Measurements from ENCODE around the gene CACNA2D3.
"Not testable (repeated sequence)": the region's sequence is repeated elsewhere in the genome, so short reads cannot be mapped to it uniquely, and the experiment has no call there.

Gene CACNA2D3

GRCh38 chr3:55042591-55042990 is 920.2 kb downstream of the CACNA2D3 start:
- no peak for DNase-seq

DNA sequence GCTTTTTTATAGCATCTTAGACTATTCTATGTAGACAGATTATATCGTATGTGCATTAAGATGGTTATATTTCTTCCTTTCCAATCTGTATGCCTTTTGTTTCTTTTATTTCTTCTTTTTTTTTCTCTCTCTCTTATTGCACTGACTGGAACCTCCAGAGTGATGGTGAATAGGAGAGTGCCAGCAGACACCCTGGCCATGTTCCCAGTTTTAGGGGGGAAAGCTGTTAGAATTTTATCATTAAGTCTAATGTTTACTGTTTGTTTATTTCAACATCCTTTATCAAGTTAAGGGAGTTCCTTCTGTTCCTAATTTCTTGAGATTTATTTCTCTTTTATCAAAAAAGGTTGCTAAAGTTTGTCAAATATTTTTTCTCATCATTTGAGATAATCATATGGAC is 922.1 kb downstream of the CACNA2D3 start:
- DNase-seq, result no peak

- DNase-seq, result no peak
Measured at GRCh38 chr3:55059027-55059629, 936.8 kb downstream of the CACNA2D3 start.

DNA sequence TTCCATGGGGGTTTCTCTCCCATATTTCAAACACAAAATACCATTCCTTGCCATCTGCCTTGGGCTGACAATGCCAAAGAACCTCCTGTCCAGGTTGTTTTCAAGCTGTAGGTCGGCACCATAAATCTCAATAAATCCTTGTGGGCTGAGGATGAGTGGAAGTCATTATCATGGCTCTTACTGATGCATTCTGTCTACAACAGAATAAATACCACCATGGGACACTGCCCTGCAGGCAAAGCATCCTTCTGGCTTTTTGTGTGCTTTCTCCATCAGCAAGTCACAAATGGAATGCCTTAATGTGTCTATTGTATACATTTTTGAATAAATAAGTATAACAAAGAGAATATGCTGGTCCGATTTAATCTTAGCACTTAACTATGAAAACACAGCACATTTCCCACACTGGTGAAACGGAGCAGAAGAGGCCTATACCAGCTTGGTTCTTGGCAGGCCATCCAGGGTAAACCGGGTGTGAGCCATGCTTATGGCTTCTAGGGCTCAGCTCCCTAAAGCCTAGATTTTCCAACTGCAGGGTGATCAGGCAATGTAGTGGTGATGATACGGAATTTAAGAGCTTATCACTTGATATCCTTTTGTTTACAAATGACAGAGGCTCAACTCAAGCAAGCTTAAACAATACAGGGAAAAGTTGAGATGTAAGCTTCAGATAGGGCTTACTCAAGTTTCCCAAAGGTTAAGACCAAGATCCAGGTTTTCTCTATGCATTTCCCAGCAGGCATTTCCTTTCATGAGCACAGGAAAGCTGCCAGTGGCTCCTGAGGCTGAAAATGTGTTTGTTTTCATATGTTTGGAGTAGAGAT is 938.8 kb downstream of the CACNA2D3 start:
- no peak for DNase-seq

DNA sequence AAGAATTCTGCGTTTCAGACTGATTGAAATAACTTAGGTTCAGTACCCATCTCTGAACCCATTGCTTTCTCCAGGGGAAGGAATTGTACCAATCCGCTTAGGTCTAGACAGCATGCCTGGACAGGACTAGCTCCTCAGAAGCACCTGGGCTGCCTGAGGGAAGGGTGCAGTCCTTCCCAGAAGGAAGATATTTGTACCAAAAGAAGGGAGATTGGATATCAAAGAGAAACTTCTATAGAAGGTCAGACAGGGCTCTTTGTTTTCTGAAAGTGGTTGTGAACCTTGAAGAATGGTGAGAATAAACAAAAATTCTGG is 939.3 kb downstream of the CACNA2D3 start:
- no peak for DNase-seq

DNA sequence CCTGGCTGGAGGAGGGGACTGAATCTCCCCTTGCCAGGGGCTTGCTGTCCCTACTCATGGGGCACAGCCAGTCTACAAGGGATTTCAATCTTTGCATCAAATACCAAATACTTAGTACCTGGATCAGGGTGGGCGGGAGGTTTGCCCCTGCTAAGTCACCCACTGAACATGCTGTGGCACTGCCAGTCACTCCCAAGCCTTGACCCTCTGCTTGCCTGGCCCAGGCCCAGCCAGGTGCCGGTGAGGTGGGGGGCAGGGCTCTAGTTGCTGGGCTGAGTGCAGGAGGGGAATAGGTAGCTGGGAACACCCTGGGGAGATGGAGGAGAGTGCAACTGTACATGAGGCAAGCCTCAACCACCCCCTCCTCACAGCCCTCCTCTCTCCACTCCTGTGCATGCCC is 941.8 kb downstream of the CACNA2D3 start:
- no peak for DNase-seq

DNA sequence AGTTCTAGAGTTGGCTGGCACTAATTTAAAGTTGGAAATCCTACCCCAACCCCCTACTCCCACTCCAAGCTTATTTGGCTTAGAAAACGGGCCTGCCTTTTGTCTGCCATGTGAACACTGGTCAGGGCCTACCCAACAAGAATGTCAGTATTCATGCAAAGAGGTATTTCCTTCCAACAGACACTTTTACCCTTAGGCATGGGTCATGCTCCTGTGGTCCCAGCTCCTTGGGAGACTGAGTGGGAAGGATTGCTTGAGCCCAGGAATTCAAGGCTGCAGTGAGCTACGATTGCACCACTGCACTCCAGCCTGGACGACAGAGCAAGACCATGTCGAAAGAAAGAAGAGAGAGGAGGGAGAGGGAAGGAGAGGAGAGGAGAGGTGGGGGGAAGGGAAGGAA is 943.0 kb downstream of the CACNA2D3 start:
- DNase-seq, result no peak

- DNase-seq, result no peak
Measured at GRCh38 chr3:55066551-55067047, 944.2 kb downstream of the CACNA2D3 start.

GRCh38 chr3:55069950-55070349 is 947.6 kb downstream of the CACNA2D3 start:
- no peak for DNase-seq

DNA sequence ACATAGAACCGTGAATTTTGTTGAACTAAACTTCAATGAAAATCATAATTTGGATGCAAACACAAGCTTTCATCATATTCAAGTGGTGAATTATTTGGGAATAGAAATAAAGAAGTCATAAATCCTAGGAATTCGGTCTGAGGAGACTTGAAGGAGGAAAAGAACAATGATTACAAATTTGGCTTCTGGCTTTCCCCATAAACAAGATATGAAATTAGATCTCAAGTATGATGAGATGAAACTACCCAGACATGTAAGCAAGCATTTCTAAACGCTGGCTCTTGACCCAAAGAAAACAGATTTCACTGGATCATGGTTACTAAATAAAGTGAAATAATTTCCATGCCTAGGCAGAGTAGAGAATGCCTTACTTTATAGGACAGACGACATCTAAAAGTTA is 952.4 kb downstream of the CACNA2D3 start:
- DNase-seq, result no peak

DNA sequence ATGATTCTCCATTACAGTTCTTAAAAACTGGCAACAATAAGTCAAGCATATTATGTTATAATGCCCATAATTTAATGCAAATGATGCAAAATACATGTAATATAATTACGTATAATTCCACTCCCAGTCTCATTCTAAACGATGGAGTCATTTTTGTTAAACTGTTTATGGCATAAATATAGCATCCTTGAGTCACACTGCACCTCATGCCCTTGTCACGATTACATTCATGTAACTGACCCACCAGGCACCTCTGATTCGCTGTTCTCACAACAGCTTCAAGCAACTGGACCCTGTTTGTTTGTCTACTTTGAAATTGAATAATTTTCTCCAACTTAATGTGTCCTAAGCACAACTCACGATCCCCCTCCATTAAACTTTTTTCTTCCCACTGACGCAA is 953.5 kb downstream of the CACNA2D3 start:
- DNase-seq, result no peak

GRCh38 chr3:55077726-55078125 is 955.4 kb downstream of the CACNA2D3 start:
- DNase-seq, result no peak

DNA sequence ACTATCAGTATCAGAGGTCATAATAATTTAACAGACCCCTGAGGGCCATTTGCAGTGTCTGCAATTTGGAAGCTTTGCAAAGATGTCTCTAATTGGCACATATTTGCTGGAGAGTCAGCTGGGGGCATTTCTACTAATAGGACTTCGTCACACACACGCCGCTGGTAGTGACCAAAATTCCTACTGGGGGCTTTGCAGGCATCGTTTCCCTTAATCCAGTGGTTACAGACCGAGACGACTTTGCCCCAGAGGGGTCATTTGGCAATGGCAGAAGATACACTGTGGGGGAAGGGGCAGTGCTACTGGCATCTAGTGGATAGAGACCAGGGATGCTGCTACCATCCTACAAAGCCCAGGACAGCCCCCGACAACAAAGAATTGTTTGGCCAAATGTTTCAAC is 956.5 kb downstream of the CACNA2D3 start:
- DNase-seq, result no peak

- DNase-seq, result no peak
Measured at GRCh38 chr3:55085231-55085630, 962.9 kb downstream of the CACNA2D3 start.

GRCh38 chr3:55089211-55089610 is 966.9 kb downstream of the CACNA2D3 start:
- DNase-seq, result no peak

DNA sequence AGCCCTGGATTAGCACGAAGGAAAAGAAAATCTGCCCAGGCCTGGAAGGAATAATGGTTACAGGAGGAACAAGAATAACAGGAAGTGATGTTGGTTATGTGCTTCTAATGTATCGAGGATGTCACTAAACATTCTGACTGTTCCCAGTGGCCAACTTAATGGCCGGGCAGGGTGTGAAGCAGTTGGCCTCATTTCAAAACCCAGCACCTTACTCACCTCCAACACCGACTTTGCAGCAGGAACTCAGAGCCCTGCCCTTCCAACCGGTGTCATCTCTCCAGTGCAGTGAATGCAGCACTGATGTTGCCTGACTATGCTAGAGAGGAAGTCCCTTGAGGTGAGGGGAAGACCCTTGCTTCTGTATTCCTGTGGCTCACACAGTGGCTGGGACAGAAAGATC is 967.9 kb downstream of the CACNA2D3 start:
- DNase-seq, result no peak

DNA sequence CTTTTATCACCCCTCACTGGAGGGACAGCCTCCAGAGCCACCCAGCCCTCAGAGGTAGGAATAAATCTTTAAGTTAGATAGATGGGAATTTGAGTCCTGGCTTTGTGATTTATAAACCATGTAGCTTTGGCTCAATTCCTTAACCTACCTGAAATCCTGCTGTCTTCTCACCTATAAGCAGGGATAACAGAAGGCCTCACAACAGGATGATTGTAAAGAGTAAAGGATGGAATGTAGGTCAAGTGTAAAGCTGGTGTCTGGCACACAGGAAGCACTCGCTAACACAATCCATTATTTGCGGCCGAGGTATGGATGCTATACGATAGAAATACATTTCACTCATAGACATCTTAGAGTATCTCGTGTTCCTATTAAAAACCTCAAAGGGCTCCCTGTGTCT is 968.4 kb downstream of the CACNA2D3 start:
- no peak for DNase-seq

DNA sequence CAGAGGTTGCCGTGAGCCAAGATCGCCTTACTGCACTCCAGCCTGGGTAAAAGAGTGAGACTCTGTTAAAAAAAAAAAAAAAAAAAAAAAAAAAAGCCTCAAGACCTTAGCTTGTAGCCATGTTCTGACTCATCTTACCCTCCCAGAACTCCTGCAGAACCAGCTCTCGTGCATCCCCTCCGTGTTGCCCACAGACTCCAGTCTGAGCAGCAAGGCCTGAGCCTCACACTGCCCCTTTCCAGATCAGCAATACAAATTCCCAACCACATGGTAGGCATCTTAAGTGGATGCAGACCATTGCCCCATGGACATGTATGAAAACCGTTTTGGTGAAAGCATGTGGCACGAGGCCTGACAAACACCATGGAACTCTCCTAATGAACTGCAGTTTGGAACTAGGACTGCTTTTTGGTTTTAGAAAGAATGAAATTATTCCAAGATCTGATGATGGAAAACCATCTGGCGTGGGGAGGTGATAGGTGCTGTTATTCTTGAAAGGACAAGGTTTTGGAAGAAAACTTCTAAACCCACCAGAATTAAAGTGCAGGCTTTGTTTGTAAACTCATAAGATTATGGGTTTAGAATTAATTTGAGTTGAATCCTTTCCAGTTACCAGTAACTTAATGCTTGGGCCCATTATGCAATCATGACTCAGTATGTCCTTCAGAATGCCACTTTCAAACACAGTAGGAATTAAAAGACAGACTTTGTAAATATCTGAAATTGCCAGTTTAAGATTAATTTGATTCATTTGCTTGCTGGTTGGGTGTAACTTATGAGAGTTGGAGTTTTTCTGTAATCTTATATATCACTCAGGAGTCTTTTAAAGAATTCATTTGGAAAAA is 969.3 kb downstream of the CACNA2D3 start:
- no peak for DNase-seq

- DNase-seq, result no peak
Measured at GRCh38 chr3:55094676-55095075, 972.3 kb downstream of the CACNA2D3 start.

DNA sequence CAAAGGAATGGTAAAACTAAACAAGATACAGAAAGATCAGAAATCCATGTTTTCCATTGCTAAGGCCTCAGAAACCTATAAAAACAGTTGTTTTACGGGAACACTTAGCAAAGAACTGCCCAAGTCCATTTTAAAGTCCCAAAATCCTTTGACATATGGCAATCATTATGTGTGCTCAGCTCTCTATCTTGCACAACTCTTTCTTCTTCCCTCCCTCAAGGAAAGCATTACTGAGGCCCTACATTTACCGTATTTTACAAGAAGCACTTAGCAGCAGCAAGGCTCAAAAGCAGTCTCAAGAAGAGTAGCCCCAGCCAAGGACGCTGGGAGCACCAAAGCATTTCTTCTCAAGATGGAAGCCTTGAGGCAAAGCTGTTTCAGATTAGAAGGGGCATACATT is 975.1 kb downstream of the CACNA2D3 start:
- DNase-seq, result no peak

- DNase-seq, result no peak
Measured at GRCh38 chr3:55105647-55106046, 983.3 kb downstream of the CACNA2D3 start.

DNA sequence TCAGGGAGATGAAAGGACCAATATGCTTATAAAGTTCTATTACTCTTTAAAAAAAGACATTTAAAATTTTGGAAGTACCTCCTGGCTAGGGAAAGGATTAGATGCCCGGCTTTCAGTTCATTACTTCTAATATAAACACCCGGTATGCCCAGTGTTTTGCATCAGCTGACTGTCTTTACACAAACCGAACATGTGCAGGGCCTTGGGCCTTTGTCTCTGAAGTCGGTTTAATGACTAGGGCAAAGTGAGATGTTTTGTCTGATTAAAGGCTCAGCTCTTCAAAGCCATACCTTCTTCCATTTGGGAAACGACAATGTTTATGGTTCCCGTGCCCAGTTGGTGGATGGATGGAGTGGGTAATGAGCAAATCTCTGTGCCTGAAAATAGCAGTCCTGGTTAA is 984.8 kb downstream of the CACNA2D3 start:
- DNase-seq, result no peak

GRCh38 chr3:55111906-55112305 is 989.6 kb downstream of the CACNA2D3 start:
- not testable (repeated sequence) for DNase-seq

DNA sequence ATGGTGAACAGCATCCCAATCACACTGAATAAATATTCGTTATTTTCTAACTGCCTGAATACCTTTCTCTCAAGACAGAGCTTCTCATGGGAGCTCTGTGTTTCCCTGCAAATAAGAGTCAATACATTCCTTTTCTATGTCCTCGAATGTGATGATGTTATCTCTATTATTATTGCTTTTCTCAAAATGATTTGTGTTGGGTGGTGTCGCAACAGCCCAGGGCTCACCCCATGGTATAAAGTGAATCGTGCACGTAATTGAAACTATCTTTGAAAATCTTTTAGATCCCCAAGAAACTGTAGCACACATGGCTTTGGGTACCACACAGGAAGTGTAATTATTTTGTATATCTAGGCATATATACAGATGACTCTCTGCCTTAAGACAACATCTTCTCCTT is 996.1 kb downstream of the CACNA2D3 start:
- DNase-seq, result no peak

All from central memory CD4-positive, alpha-beta T cell (primary cell).